GM12878 (cell line): ENCODE results near the gene ERC2. TPM values are rescaled to one million over a fixed set of nuclear protein-coding genes. Genes with fewer than 3 reads are reported as not detected.

Experiments
- ATAC-seq: fragments of 200-7000 bp; cut with Tn5 transposase; 3 replicates; pipeline ENCODE4 v1.9.1; 2020; ENCODE audit warnings: mild to moderate bottlenecking, moderate library complexity
- BruUV-seq: library from RNA; stranded (reverse); fragments of 400-500 nt; replicated peaks from 2 replicates; lab custom pipeline; 2021; lab: Mats Ljungman, UMichigan
- CTCF ChIA-PET: fragments of 300-600 bp; sonication (Branson Sonifier 250); formaldehyde crosslinking; extraction: SDS; loops from one replicate; lab custom pipeline; 2021; ENCODE audit warnings: inconsistent platforms; lab: Yijun Ruan, JAX
- POLR2A ChIA-PET: fragments of 350-600 bp; formaldehyde crosslinking; extraction: SDS; loops from one replicate; lab custom pipeline; 2021; ENCODE audit warnings: inconsistent platforms; lab: Charles Lee
- RAD21 ChIA-PET: fragments of 300-600 bp; sonication (Branson Sonifier 250); formaldehyde crosslinking; loops from one replicate; lab custom pipeline; 2023; ENCODE audit warnings: antibody characterized with exemption; ENCODE audit not compliant: unreplicated experiment; lab: Charles Lee
- SMC1A ChIA-PET: fragments of 300-600 bp; sonication (Branson Sonifier 250); formaldehyde crosslinking; loops from one replicate; lab custom pipeline; 2023; ENCODE audit not compliant: unreplicated experiment, uncharacterized antibody; lab: Charles Lee
- DNase-seq: peaks from one replicate; pipeline ENCODE4 v3.0.0-alpha.2; 2011; ENCODE audit warnings: low read depth, low spot score
- FAIRE-seq: peaks from 3 replicates; lab custom pipeline; 2011; peaks lifted over from hg19 to GRCh38; lab: Jason Lieb, UNC
- H2AFZ ChIP-seq: 2 replicates; pipeline ENCODE4 v1.6.0; 2011; ENCODE audit warnings: low read depth, low read length, control low read depth; ENCODE audit not compliant: control insufficient read depth
- H3K27ac ChIP-seq: 2 replicates; pipeline ENCODE4 v1.5.1; 2011; ENCODE audit warnings: control low read depth; ENCODE audit not compliant: control insufficient read depth, insufficient read depth
- H3K27me3 ChIP-seq, 2 experiments: replicated peaks in 1 of 2; 2 replicates each; pipeline versions ENCODE4 v1.6.0 to v1.6.1; 2011; ENCODE audit warnings: low read length in 1 of 2; ENCODE audit not compliant: control insufficient read depth in 2 of 2, insufficient read depth in 2 of 2
- H3K36me3 ChIP-seq, 2 experiments: 2 replicates each; pipeline ENCODE4 v1.5.1; 2011; ENCODE audit warnings: low read length in 1 of 2; ENCODE audit not compliant: control insufficient read depth in 2 of 2, insufficient read depth in 2 of 2
- H3K4me1 ChIP-seq: 2 replicates; pipeline ENCODE4 v1.6.1; 2011; ENCODE audit warnings: mild to moderate bottlenecking, low read length, moderate library complexity, mixed read lengths; ENCODE audit not compliant: control insufficient read depth, insufficient read depth
- H3K4me2 ChIP-seq: 2 replicates; pipeline ENCODE4 v1.6.0; 2011; ENCODE audit warnings: control low read depth; ENCODE audit not compliant: control insufficient read depth, insufficient read depth
- H3K4me3 ChIP-seq: fragments of 200-600 bp; sonication (generic); 2 replicates; pipeline ENCODE4 v1.5.1; 2016
- H3K79me2 ChIP-seq: 2 replicates; pipeline ENCODE4 v1.6.0; 2011; ENCODE audit warnings: low read length; ENCODE audit not compliant: control insufficient read depth, insufficient read depth
- H3K9ac ChIP-seq: 2 replicates; pipeline ENCODE4 v1.8.0; 2011; ENCODE audit warnings: low read length, control low read depth, mixed read lengths; ENCODE audit not compliant: control insufficient read depth, insufficient read depth
- H3K9me3 ChIP-seq: replicated peaks from 3 replicates; pipeline ENCODE4 v1.5.1; 2011; ENCODE audit warnings: mild to moderate bottlenecking, low read length; ENCODE audit not compliant: control insufficient read depth, insufficient read depth
- H4K20me1 ChIP-seq: 2 replicates; pipeline ENCODE4 v1.6.0; 2011; ENCODE audit not compliant: control insufficient read depth, insufficient read depth
- ATF7 ChIP-seq: fragments of 450-650 bp; IDR thresholded peaks from 2 replicates; pipeline ENCODE4 v1.6.1; 2016; ENCODE audit warnings: low read depth, mild to moderate bottlenecking
- CHD4 ChIP-seq: fragments of 200-600 bp; sonication (generic); IDR thresholded peaks from 2 replicates; pipeline ENCODE4 v1.6.1; 2016; ENCODE audit warnings: mild to moderate bottlenecking
- CREM ChIP-seq: IDR thresholded peaks from 2 replicates; pipeline ENCODE4 v1.6.1; 2014; ENCODE audit warnings: antibody characterized with exemption, low read depth
- FOS ChIP-seq: IDR thresholded peaks from 3 replicates; pipeline ENCODE4 v1.6.1; 2011; ENCODE audit warnings: borderline replicate concordance; ENCODE audit not compliant: insufficient read length; ENCODE audit errors: extremely low read depth
- GABPA ChIP-seq: IDR thresholded peaks from 2 replicates; pipeline ENCODE4 v1.6.1; 2014; ENCODE audit warnings: antibody characterized with exemption, low read depth, mild to moderate bottlenecking, inconsistent platforms
- IRF4 ChIP-seq: IDR thresholded peaks from 2 replicates; pipeline ENCODE4 v1.6.1; 2011; ENCODE audit warnings: low read depth, low read length
- KAT2A ChIP-seq: conservative IDR thresholded peaks from 2 replicates; pipeline ENCODE4 v1.6.1; 2011; ENCODE audit warnings: low read depth, low read length; ENCODE audit not compliant: control insufficient read depth
- MEF2B ChIP-seq: fragments of 450-650 bp; IDR thresholded peaks from 2 replicates; pipeline ENCODE4 v1.6.1; 2018; ENCODE audit warnings: mild to moderate bottlenecking, moderate library complexity; ENCODE audit not compliant: partially characterized antibody, poor library complexity, severe bottlenecking
- NFIC ChIP-seq: IDR thresholded peaks from 2 replicates; pipeline ENCODE4 v1.6.1; 2012; ENCODE audit warnings: low read depth, mild to moderate bottlenecking, inconsistent platforms, low read length, moderate library complexity
- NFYB ChIP-seq: IDR thresholded peaks from 2 replicates; pipeline ENCODE4 v1.6.1; 2011; ENCODE audit warnings: low read depth, mild to moderate bottlenecking, low read length, improper control_type of control experiment, moderate library complexity; ENCODE audit not compliant: insufficient read depth
- SP1 ChIP-seq: IDR thresholded peaks from one replicate; pipeline ENCODE4 v1.6.1; 2011; ENCODE audit warnings: low read depth, low read length
- TCF12 ChIP-seq: IDR thresholded peaks from 2 replicates; pipeline ENCODE4 v1.6.1; 2011; ENCODE audit warnings: low read depth, mild to moderate bottlenecking, low read length
- whole genome bisulfite sequencing: methylation state at CpG from one replicate; pipeline ENCODE4 v1.1.6; 2016; ENCODE audit warnings: low lambda C conversion rate; ENCODE audit not compliant: insufficient replicate concordance, insufficient coverage; ENCODE audit errors: missing lambda C conversion rate; 5-methylcytosine and 5-hydroxymethylcytosine counted together
- in situ Hi-C: fragments of 300-500 bp; cut with MboI; formaldehyde crosslinking; loops from 9 replicates; pipeline ENCODE4 v1.14.3; 2018; ENCODE audit warnings: mixed read lengths
- intact Hi-C: fragments of 100-400 bp; cut with micrococcal nuclease; formaldehyde crosslinking; loops from one replicate; pipeline ENCODE4 v1.14.2; 2022; ENCODE audit not compliant: unreplicated experiment
- polyA plus RNA-seq, 11 experiments: library from polyadenylated mRNA; depleted of rRNA in 4 of 11; unstranded in 6 of 11; stranded (reverse) in 5 of 11; fragments of >200 nt; fragmentation: Nextera tagmentation in 4 of 11; fragmentation: Illumina TruSeq in 1 of 11; extraction: Ambion mirVana in 4 of 11; extraction: Trizol in 1 of 11; gene quantifications; 1 replicate in 1 of 11; 2 replicates in 10 of 11; pipeline versions ENCODE4 v1.2.1 to v1.2.3, GENCODE V29; 2011 to 2016; ENCODE audit warnings: inconsistent platforms in 2 of 11, missing spikeins in 2 of 11, low read depth in 1 of 11
- total RNA-seq, 4 experiments: library from RNA; depleted of rRNA in 3 of 4; stranded (reverse); fragments of >200 nt in 3 of 4; fragmentation: Illumina TruSeq in 1 of 4; extraction: Trizol in 1 of 4; gene quantifications; 2 replicates each; pipeline versions ENCODE4 v1.2.1 to v1.2.3, GENCODE V29; 2013 to 2021

Gene ERC2
- total and polyA plus RNA-seq, 10 of the 15 experiments (the other 5 are each of a cell fraction or from before 2014, with no cell fraction given): 0.06 to 1.4 (median 0.12) TPM; not detected in 3

DNA sequence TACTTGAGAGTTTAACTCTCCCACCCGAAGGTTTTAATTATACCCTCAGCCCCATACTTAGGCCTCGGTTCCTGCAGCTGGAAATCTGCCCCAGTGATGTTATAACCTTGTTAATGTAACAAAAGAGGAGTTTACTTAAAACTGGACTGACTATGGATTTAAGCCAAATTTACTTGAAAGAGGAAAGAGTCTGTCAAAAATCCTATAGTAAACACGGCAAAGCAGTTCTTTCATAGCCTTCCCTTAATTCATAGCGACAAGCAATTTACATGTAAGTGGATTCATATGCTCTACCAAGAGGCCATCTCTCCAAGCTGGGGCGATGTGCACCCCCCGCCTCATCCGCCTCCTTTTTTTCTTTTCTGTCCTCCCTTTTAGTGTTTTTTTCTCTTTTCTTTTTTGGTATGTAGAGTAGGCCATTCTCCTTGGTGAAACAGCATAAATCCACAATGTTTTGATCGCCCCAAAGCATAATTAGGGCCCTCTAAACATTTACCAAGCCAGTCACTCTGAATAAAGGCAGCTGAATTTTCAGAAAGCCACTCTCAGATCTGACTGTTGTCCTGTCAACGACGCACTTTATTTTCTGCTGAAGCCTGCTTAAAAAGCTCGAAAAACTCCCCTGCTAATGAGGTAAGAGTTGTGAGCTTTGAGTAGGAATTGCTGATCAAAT, 608.1 kb downstream of the ERC2 start:
- FAIRE-seq: no peak
- H3K9ac ChIP-seq: no peak overlapping the region
- no peak overlapping the region for H2AFZ ChIP-seq
- H3K4me1 ChIP-seq: no peaks in the 10 kb centered on the region
- H3K4me2 ChIP-seq: no peak overlapping the region
- no peaks in the 10 kb centered on the region; the same call in 2 of the 3 replicates for H3K9me3 ChIP-seq
- H3K36me3 ChIP-seq: no peaks in the 10 kb centered on the region
- no peaks in the 10 kb centered on the region for H4K20me1 ChIP-seq
- no peaks in the 10 kb centered on the region for H3K79me2 ChIP-seq
- no peak for DNase-seq
- CTCF ChIA-PET: no interaction called here
- WGBS: 38% methylated on average over 11 of the region's 11 CpGs
- in situ Hi-C loops: no loop called here
- H3K27ac ChIP-seq: no peak overlapping the region
- POLR2A ChIA-PET: no interaction called here
- intact Hi-C loops: no loop called here
- BruUV-seq: no TSS peak
- TF ChIP-seq KAT2A: no peak
- no peak for TF ChIP-seq NFIC
- TF ChIP-seq CHD4: no peak
- no peak for TF ChIP-seq NFYB
- TF ChIP-seq ATF7: no peak
- no peak for TF ChIP-seq FOS
- TF ChIP-seq TCF12: no peak
- no peak for TF ChIP-seq GABPA
- no peak for TF ChIP-seq IRF4
- no peak for TF ChIP-seq SP1
- TF ChIP-seq MEF2B: no peak
- TF ChIP-seq CREM: no peak
- H3K4me3 ChIP-seq: no peak overlapping the region
- H3K27me3 ChIP-seq: no peaks in the 10 kb centered on the region; a peak in 1 of 4 replicates
- ATAC-seq: no peak
- RAD21 ChIA-PET: no interaction called here
- SMC1A ChIA-PET: no interaction called here
